ENCODE results near the gene GALNT2.

The GALNT2 gene

GRCh38 chr1:230073371-230074035 is 6.5 kb downstream of the GALNT2 start:
- DNase-seq: no peak

GRCh38 chr1:230074270-230074669 is 7.2 kb downstream of the GALNT2 start:
- DNase-seq: no peak

- no peak for DNase-seq
Measured at GRCh38 chr1:230074762-230075161, 7.7 kb downstream of the GALNT2 start.

GRCh38 chr1:230076121-230076520 is 9.1 kb downstream of the GALNT2 start:
- no peak for DNase-seq

GRCh38 chr1:230077011-230077410 is 10.0 kb downstream of the GALNT2 start:
- no peak for DNase-seq

- DNase-seq: no peak
Measured at GRCh38 chr1:230077436-230078213, 10.6 kb downstream of the GALNT2 start.

- DNase-seq: no peak
Measured at GRCh38 chr1:230079199-230080024, 12.4 kb downstream of the GALNT2 start.

GRCh38 chr1:230080822-230081221 is 13.8 kb downstream of the GALNT2 start:
- DNase-seq: no peak

- DNase-seq: no peak
Measured at GRCh38 chr1:230081751-230082150, 14.7 kb downstream of the GALNT2 start.

- no peak for DNase-seq
Measured at GRCh38 chr1:230082211-230082610, 15.2 kb downstream of the GALNT2 start.

GRCh38 chr1:230083053-230083452 is 16.0 kb downstream of the GALNT2 start:
- no peak for DNase-seq

- DNase-seq: no peak
Measured at GRCh38 chr1:230083746-230084407, 16.8 kb downstream of the GALNT2 start.

GRCh38 chr1:230084408-230085177 is 17.6 kb downstream of the GALNT2 start:
- no peak for DNase-seq

GRCh38 chr1:230085178-230085515 is 18.1 kb downstream of the GALNT2 start:
- DNase-seq: no peak

GRCh38 chr1:230086151-230086550 is 19.1 kb downstream of the GALNT2 start:
- DNase-seq: no peak

- DNase-seq: peak; percentile 46
Measured at GRCh38 chr1:230087028-230087716, 20.1 kb downstream of the GALNT2 start.

GRCh38 chr1:230087717-230088105 is 20.7 kb downstream of the GALNT2 start:
- DNase-seq: no peak

- DNase-seq: no peak
Measured at GRCh38 chr1:230090194-230090711, 23.2 kb downstream of the GALNT2 start.

- DNase-seq: no peak
Measured at GRCh38 chr1:230091473-230092231, 24.6 kb downstream of the GALNT2 start.

- no peak for DNase-seq
Measured at GRCh38 chr1:230094746-230095145, 27.7 kb downstream of the GALNT2 start.

- DNase-seq: no peak
Measured at GRCh38 chr1:230095938-230096337, 28.9 kb downstream of the GALNT2 start.
